HL-60/S4 treated with phorbol 12-myristate 13-acetate at 8.2 ng/mL for 4 days and 3 days (cell line): Measurements from ENCODE around the gene FOXP4.

Experiments
- in situ Hi-C: fragments of 300-500 bp; cut with MboI; formaldehyde crosslinking; loops from 2 replicates; pipeline ENCODE4 v1.15.0; 2022; ENCODE audit warnings: low sequenced_read_pairs

Gene FOXP4, protein sequence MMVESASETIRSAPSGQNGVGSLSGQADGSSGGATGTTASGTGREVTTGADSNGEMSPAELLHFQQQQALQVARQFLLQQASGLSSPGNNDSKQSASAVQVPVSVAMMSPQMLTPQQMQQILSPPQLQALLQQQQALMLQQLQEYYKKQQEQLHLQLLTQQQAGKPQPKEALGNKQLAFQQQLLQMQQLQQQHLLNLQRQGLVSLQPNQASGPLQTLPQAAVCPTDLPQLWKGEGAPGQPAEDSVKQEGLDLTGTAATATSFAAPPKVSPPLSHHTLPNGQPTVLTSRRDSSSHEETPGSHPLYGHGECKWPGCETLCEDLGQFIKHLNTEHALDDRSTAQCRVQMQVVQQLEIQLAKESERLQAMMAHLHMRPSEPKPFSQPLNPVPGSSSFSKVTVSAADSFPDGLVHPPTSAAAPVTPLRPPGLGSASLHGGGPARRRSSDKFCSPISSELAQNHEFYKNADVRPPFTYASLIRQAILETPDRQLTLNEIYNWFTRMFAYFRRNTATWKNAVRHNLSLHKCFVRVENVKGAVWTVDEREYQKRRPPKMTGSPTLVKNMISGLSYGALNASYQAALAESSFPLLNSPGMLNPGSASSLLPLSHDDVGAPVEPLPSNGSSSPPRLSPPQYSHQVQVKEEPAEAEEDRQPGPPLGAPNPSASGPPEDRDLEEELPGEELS

DNA sequence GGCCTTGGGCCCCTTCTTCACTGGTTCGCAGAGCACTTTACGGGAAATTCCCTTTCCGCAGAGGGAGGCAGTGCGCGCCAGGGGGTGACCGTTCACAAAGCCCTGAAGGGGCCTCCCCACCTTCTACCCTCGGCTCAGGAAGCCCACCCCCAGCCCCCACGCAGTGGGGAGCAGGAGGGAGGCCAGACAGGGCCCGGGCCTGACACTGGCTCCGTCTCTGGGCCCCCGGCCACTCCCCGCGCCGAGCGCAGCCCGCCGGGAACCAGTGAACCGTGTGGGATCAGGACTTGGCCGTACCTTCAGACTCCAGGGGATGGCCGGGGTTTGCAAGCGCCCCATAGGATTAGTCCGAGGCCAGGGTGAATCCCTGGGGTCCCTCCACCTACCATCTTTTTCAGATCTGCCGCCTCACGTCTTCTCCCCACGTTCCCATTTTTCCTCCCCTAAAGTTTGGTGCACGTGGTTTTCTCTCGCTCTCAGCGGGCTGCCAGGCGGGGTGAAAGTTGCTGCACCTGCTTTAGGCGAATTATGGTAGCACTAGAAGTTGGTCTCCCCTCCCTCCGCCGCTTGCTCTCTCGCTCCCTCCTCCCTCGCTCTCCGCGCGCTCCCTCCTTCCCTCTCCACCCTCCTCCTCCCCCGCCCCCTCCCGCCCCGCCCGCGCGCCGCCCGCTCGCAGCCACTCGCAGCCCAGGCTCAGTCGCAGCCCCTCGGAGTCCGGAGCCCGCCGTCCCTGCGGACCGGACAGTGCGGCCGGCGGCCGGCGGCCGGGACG is at the start of gene FOXP4:
TSS of gene FOXP4 (plus strand) at position 679 of the 772 bp plus-strand sequence. CDS start 19,380 bp downstream, outside the sequence.
- in situ Hi-C loops = no loop called here

DNA sequence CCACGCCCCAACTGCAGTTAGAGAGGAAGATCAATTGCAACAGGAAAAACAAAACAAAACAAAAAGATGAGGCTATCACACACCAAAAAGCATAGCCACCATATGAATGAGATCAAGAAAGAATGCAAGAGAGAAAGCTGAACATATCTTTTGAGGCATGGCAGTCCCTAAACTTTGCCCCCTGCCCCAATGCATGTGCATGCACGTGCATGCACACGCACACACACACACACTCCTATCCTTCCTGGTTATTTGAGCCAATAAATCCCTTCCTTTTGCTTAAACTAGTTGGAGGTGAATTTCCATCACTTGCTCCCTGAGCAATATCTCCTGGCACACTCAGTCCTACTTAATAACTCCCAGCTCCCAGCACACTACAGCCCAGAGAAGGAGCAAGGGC is 48.6 kb upstream of the FOXP4 start:
- in situ Hi-C loops = no loop called here

DNA sequence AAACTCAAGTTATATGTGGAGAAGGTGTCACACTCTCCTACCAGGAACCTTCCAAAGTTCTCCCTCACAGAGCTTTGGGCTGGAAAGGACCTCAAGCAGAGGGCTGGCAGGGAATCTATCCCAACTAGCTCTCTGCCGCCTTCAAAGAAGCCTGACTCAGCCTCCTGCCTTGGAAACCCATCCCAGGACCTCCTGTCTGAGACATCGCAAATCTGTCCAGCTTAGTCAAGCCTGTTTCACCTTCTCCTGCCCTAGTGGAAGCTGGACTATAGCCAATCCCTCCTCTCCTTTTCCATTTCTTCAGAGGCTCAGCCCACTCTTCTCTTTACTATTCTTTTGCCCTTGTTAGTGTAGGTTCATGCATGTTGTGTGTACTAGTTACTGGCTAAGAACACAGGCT is 48.2 kb upstream of the FOXP4 start:
- in situ Hi-C loops = no loop called here

DNA sequence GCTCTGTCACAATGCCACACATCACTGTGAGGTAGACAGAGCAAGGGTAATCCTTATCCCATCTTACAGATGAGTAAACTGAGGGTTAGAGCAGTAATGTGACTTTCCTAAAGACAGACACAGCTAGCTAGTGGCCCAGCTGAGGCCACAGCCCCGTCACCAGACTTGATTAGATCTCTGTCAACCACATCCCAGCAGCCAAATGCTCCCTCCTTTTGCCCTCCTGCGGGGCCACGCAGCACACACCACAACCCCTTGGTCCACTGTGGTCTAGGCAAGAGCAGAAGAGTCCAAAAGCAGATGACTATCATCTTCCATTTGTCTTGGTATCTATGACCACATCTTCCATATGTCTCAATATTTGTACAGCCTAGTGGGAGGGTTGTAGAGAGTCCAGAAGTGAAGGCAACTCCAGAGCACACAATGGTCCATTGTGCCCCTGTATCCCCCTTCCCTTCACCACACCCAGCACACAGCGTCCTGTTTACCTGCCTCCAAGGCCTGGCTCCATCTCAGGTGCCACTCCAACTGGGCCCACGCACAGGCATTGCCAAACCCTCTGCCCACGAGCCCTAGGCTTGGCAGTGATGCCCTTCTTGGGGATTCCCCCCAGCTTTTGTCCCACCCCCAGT is 47.1 kb upstream of the FOXP4 start:
- in situ Hi-C loops = no loop called here

DNA sequence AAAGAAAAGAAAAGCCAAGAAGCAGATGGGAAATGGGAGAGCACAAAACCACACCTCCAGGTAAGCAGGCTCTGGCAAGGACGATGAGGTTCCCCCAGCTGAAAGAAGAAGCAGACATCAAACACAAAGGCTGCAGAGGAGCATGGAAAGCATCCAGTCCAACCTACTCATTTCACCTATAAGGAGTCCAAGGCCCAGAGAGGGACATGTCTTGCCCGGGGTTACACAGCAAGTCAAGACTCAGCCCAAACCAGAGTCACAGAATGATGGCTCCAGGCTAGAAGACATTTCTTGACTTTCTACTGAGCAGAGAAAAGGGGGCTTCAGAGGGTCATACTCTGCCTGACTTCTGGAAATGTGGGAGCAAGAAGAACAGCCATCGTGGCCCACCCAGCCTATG is 45.6 kb upstream of the FOXP4 start:
- in situ Hi-C loops = no loop called here

DNA sequence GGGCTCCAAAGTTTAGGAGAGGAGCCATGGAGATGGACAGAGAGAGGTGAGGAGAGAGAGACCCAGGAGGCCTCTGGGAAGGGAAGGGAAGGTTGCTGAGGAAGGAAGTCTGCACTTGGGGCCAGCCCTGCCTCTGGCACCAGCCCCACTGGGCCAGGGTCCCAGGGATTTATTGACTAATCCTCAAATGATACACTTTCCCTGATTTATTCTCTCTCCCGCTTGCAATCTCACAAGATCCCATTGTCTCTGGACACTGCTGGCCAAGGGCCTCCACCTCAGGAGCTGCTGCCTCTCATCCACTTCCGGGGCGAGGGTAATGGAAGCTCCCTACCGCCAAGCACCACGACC is 43.6 kb upstream of the FOXP4 start:
- in situ Hi-C loops = no loop called here

DNA sequence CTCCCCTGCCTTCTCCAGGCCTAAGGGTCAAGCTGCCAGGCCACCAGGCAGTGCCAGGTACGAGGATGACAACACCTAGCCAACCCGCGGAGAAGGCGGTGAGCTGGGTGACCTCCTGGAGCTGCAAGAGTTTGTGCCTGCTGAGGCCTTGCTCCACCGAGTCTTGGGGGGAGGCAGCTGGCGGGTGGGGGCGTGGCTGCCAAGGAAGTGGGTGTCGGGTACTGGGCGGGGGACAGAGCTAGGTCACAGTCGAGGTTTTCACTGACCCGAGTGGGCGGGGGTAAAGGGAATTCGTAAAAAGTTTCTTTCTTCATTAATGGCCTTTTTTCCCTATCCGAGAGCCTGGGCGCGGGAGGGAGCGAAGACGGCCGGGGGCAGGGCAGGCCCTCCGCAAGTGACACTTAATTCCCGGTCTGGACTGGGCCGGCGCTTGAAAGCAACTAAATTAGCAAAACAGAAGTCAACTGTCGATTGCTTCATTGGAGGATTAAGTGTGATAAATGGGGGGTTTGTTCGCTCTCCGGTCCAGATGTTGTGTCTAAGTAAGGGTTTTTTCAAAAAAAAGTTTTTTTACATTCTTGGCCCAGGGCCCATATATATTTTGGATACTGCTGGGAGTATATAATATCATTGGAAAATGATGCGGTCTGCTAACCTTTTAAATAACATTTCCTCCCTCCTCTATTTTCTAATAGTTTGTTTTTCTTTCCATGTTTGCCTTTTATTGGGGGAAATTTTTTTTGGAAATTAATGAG is 43.1 kb upstream of the FOXP4 start:
- in situ Hi-C loops = no loop called here

DNA sequence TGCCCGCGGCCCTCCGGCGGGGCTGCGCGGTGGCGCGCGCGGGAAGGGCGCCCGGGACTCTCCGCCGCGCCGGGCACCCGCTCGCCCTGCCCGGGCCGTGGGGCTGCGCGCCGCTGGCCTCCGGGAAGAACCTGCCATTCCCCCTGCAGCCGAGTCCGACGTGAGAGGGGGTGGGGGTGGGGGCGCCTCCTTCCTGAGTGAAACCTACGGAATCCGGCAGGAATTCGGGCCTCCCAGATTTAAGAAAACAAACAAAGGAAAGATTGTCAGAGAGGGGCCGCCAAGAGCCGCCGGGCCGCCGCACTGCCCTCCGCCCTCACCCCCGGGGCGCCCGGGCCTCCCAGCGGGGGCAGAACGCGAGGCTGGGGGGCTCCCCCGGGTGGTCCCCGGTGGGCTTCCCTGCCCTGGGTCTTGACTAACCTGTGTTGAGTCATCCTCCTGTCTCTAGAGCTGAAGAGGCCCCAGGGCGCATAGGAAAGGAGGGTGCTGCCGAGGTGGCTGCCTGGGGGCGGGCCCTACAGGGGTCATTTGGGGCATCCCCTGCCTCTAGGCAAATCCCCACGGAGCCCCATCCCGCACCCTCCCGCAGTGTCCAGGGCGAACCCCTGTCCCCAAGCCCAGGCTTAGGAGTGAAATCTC is 42.2 kb upstream of the FOXP4 start:
- in situ Hi-C loops = no loop called here

DNA sequence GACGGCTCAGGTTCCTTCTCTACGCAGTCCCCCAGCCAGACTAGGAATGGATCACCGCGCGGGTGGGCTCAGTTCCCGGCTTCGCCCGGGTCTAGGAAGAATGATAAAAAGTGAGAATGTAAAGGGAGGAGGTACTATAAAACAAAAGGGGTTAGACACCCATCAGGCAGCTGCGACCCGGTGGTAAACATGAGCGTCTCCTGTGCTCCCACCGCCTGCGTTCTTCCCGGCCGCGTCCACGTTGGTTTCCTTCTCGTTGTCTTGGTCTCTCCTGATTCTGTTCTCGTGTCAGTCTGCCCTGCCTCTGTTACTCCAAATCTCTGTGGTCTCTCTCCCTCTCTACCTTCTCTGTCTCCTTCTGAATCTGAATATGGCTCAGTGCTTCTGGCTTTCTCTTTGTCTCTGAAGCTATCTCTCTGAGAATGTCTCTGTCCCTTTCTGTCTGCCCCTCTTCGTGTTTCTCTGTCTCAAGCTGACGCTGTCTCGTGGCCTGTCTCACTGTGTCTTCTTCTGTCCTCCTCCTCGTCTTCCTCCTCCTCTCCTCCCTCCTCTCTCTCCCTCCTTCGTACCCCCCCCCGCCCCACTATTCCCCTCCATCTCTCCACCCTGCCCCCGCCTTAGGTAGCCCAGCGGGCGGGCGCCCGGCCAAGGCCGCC is 41.6 kb upstream of the FOXP4 start:
- in situ Hi-C loops = no loop called here

DNA sequence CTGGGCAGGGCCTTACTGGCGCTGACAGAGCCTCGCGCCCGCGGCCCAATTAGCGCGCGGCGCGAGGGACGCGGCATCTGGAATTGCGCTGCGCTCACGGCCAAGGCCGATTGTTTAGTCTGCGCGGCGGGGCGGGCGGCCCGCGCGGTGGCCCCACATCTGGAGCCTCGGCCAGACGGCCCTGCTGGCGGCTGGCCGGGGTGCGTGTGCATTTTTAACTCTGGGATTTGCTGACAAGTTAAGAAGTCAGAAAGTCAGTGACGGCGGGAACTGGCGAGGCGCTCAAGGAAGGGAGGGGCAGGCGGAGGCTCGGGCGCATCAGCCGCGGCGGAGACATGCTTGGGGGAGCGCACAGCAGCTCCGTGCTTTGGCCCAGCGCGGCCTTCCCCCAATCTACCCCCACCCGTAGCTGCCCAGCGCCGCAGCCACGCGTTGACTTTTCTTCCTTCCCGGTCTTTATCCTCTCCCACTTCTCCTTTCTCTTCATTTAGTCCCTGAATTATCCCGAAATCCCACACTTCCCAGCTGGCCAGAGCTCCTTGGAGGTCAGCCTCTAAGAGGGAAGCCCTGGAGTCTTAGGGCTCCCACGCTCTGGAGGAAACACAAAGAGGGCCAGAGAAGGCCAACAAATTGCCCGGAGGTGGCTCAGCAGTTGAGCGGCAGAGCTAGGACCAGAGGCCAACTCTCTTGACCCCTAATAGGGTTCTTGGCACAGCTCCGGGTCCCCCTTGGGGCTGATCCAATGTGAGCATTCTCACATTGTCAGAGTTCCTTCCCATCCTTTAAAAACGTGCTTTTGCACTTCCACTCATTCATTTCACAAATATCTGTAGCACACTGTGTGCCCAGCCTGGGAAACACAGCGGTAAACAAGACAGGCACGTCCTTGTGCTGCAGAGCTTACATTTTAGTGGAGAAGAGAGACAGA is 40.8 kb upstream of the FOXP4 start:
- in situ Hi-C loops = no loop called here

DNA sequence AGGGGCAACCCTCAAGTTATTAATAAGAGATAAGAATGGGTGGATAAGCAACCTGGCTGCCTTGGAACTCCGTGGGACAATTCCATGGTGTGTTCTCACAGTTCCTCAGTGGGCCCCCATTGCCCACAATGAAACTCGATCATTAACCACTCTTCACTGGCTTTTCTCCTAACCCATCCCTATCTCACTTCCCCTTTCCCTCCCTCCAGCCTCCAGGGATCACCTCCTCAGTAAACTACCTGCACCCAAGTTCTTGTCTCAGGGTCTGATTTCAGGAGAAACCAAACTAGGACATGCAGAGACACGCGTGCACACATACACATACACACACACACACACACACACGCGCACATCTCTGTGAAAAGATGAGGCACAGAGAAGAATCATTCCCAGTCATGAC is 37.7 kb upstream of the FOXP4 start:
- in situ Hi-C loops = no loop called here

DNA sequence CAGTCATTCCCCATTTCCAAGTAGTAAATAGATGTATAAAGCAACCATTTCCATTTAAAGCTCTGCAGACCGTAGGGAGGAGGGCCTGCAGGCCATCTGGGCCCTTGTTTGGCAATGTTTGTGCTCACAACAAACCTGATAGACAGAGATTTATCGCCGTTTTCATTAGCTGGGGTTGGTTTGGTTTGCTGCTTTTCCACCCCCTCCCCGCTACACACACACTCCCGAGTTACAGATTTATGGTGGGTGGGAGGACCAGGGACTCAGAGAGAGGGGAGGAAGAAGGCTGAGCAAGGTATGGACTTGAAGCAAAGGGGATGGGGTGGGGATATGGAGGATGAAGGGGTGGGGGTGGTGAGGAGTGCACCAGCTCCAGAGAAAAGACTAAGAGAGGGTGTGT is 36.6 kb upstream of the FOXP4 start:
- in situ Hi-C loops = no loop called here

DNA sequence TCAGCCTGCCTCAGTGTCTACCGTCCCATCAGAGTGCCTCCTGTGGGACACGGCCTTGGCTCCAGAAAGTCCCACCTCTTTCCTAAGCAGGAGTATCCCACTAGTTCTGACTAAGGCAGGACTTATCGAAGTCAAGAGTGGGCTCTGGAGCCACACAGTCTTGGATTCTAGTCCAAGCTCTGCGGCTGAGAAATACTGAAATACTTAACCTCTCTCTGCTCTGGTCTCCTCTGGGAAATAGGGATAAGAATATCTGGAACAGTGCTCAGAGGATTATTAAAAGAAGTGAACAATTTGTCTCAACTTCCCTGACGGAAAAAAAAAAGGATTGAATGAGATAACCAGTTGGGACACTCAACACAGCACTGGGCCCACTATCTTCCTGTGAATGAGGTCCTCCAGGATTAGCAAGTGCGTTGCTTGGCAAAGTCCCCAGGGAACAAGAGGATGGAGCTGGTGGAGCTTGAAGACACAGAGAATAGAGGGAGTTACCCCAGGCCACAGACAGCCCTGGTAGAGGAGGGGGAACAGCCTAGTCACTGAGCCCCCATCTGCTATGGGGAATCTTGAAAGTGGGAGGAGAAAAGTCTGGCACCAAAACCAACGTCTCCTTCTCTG is 34.6 kb upstream of the FOXP4 start:
- in situ Hi-C loops = no loop called here

DNA sequence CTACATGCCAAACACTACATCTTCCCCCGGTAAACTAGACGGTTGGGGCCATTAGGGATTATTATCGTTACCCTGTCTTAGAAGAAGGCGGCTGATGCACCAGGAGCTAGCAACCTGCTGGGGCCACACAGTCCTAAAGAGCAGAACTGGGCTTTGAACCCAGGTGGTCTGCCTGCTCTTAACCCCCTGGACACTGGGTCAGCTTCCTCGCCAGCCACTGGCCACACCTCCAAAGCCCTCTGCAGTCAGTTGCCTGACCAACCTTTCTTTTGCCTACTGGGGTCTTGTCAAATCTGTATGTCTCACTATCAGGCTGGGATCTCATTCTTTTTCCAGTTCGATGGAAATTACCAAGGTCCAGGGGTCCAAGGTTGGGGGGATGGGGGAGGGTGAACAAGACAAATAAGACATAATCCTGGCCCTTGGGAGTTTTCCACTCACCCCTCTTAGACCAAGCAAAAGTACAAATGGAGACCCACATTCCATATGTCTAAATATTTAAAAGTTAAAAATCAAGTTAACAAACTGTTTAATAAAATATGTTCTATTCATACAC is 34.0 kb upstream of the FOXP4 start:
- in situ Hi-C loops = no loop called here

DNA sequence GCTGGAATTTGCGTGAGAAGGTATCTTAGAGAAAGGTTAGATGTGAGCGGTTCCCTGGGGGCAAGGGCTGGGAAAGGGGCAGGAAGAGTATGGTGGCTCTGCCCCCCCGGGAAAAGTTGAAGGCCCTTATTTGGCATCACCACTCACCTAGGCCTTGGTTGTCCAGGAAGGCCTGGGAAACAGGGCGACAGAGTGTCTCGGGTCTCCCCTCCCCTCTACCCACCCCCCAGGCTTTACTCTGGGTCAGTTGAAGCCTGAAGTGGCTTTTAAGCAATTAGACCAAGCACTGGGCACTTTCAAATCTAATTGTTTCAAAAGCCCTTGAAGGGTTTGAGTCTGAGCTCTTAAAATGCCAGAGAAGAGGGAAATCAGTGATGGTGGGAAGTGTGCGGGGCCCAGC is 30.2 kb upstream of the FOXP4 start:
- in situ Hi-C loops = no loop called here

DNA sequence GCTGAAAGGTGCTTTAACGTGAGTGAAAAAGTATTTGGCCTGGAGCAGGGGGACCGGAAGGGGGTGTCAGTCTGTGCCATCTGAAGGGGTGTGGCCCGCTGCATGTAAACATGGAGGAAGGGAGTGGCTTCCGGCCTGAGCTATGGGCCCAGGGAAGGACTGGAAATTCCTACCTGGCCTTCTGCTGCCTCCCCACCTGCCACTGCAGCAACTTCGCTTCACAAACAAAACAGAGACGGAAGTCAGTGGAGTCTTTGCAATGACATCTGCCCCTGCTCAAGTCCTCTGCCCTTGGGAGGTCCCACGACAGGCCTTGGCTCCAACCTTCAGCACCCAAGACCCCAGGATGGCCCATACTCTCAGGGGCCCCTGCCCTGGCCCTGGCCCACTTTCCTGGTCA is 28.1 kb upstream of the FOXP4 start:
- in situ Hi-C loops = no loop called here

DNA sequence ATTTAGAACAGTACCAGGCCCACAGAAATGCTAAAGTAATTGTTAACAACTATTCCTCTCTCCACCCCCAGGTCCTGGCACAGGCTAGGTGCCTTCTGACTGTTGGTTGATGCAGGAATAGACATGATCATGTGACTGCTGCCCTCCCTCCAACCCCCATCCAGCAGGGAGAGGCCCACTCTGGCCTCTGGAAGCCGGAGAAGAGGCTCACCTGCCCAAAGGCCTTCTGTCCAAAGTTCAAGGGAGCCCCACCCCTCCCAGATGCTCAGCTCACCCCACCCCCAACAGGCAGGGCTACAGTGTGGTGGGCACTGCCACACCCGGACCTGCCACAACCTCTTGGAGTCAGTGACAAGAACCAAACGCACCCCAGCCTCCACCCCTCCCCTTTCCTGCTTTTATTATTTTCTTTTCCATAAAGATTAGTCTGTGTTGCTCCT is 26.9 kb upstream of the FOXP4 start:
- in situ Hi-C loops = no loop called here
